HepG2 (cell line): ENCODE measurements around the gene PLEKHN1.

Experiments used
- ATF7-NPFF ChIP-seq: sonication (generic); formaldehyde crosslinking; IDR thresholded peaks from 2 replicates; pipeline ENCODE4 v1.8.1; 2023; ENCODE audit warnings: mild to moderate bottlenecking, low read depth, missing genetic modification reagents, moderate library complexity
- CTCF ChIP-seq: sonication (generic); formaldehyde crosslinking; IDR thresholded peaks from 2 replicates; pipeline ENCODE4 v1.5.0; 2020; ENCODE audit warnings: mild to moderate bottlenecking, missing genetic modification reagents, moderate library complexity
- ETV6 ChIP-seq: sonication (generic); formaldehyde crosslinking; conservative IDR thresholded peaks from 2 replicates; pipeline ENCODE4 v1.4.0; 2020; ENCODE audit warnings: missing genetic modification reagents
- JUNB ChIP-seq: sonication (generic); formaldehyde crosslinking; IDR thresholded peaks from 2 replicates; pipeline ENCODE4 v1.8.0; 2022; ENCODE audit warnings: missing genetic modification reagents, mild to moderate bottlenecking, borderline replicate concordance
- NAIF1 ChIP-seq: sonication (generic); formaldehyde crosslinking; IDR thresholded peaks from 2 replicates; pipeline ENCODE4 v1.5.0; 2020; ENCODE audit warnings: mild to moderate bottlenecking, missing genetic modification reagents, borderline replicate concordance
- ZFP1 ChIP-seq: IDR thresholded peaks from 2 replicates; pipeline ENCODE4 v1.6.1; 2016
- ZNF224 ChIP-seq: sonication (generic); formaldehyde crosslinking; IDR thresholded peaks from 2 replicates; pipeline ENCODE4 v1.5.0; 2020; ENCODE audit warnings: mild to moderate bottlenecking, missing genetic modification reagents
- ZNF788 ChIP-seq: sonication (generic); formaldehyde crosslinking; IDR thresholded peaks from 2 replicates; pipeline ENCODE4 v1.5.0; 2020; ENCODE audit warnings: mild to moderate bottlenecking, missing genetic modification reagents, borderline replicate concordance
- TF ChIP-seq, protein P1 (sequence below): sonication (generic); formaldehyde crosslinking; IDR thresholded peaks from 2 replicates; pipeline ENCODE4 v1.9.0; 2021; ENCODE audit warnings: missing genetic modification reagents, borderline replicate concordance
- TF ChIP-seq, protein P2 (sequence below): sonication (generic); formaldehyde crosslinking; IDR thresholded peaks from 2 replicates; pipeline ENCODE4 v1.4.0; 2020; ENCODE audit warnings: mild to moderate bottlenecking, missing genetic modification reagents

GRCh38 chr1:995665-996633 is 29.7 kb downstream of the PLEKHN1 start:
- TF ChIP-seq ZFP1 (CRISPR knock-in tag) = no peak
- TF ChIP-seq JUNB = no peak
- TF ChIP-seq, protein P1, sequence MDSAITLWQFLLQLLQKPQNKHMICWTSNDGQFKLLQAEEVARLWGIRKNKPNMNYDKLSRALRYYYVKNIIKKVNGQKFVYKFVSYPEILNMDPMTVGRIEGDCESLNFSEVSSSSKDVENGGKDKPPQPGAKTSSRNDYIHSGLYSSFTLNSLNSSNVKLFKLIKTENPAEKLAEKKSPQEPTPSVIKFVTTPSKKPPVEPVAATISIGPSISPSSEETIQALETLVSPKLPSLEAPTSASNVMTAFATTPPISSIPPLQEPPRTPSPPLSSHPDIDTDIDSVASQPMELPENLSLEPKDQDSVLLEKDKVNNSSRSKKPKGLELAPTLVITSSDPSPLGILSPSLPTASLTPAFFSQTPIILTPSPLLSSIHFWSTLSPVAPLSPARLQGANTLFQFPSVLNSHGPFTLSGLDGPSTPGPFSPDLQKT (CRISPR knock-in tag) = no peak
- TF ChIP-seq ZNF224 (CRISPR knock-in tag) = no peak
- no peak for TF ChIP-seq ETV6 (CRISPR knock-in tag)
- TF ChIP-seq, protein P2, sequence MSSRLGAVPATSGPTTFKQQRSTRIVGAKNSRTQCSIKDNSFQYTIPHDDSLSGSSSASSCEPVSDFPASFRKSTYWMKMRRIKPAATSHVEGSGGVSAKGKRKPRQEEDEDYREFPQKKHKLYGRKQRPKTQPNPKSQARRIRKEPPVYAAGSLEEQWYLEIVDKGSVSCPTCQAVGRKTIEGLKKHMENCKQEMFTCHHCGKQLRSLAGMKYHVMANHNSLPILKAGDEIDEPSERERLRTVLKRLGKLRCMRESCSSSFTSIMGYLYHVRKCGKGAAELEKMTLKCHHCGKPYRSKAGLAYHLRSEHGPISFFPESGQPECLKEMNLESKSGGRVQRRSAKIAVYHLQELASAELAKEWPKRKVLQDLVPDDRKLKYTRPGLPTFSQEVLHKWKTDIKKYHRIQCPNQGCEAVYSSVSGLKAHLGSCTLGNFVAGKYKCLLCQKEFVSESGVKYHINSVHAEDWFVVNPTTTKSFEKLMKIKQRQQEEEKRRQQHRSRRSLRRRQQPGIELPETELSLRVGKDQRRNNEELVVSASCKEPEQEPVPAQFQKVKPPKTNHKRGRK = no peak
- TF ChIP-seq ZNF788 (CRISPR knock-in tag) = no peak; the same call in 1 of the 2 replicates
- no peak for TF ChIP-seq NAIF1
- no peak for TF ChIP-seq ATF7-NPFF (CRISPR knock-in tag)
- no peak for TF ChIP-seq CTCF (CRISPR knock-in tag)
